ENCODE results near the gene VEZT.

VEZT gene

GRCh38 chr12:95318071-95318545 lies 100.5 kb downstream of the VEZT start:
- Histone ChIP-seq H3K79me2 (ENCODE audit: control insufficient read depth, insufficient read depth, low read length, poor library complexity) (no peaks in the 10 kb centered on the region), H3K36me3 (ENCODE audit: control insufficient read depth in 1 of 2, insufficient read depth in 2 of 2, low read length in 2 of 2) (no peaks in the 10 kb centered on the region), H4K8ac (ENCODE audit: low read depth, low read length) (no peak overlapping the region), H3K27me3 (ENCODE audit: insufficient read depth, low read length) (no peaks in the 10 kb centered on the region), H3K4me2 (ENCODE audit: low read length) (no peak overlapping the region), H4K12ac (ENCODE audit: low read depth, low read length) (no peak overlapping the region), H3K9ac (ENCODE audit: low read length) (no peak overlapping the region), H3K27ac (ENCODE audit: low read depth, low read length) (no peak overlapping the region), H3K14ac (ENCODE audit: low read length) (no peak overlapping the region), H3K4me1 (ENCODE audit: control insufficient read depth in 1 of 2, insufficient read depth in 2 of 2, low read length in 2 of 2) (no peaks in the 10 kb centered on the region), H2BK120ac (ENCODE audit: insufficient read depth, low read length, poor library complexity) (no peak overlapping the region), H3K79me1 (ENCODE audit: low read length) (no peaks in the 10 kb centered on the region), H3K9me3 (ENCODE audit: insufficient read depth, low read depth, low read length) (no peaks in the 10 kb centered on the region), H2BK12ac (ENCODE audit: low read length) (no peak overlapping the region), H3K4ac (ENCODE audit: low read depth, low read length) (no peak overlapping the region), H2AFZ (ENCODE audit: insufficient read depth, low read length, poor library complexity) (no peak overlapping the region), H3K18ac (ENCODE audit: low read length) (no peak overlapping the region), H2BK5ac (ENCODE audit: low read depth, low read length, poor library complexity) (no peak overlapping the region), H2AK5ac (ENCODE audit: low read length) (no peak overlapping the region), H3K4me3 (ENCODE audit: low read depth, low read length) (no peak overlapping the region), H4K91ac (ENCODE audit: low read depth, low read length) (no peak overlapping the region), H3K23ac (ENCODE audit: low read length) (no peak overlapping the region)
- DNase-seq, result peak; percentile 22 to 81
- WGBS (ENCODE audit: extremely low coverage, insufficient coverage, insufficient read length), result no CpG with 5 or more reads among the region's 2 CpGs

GRCh38 chr12:95319694-95320331 lies 102.2 kb downstream of the VEZT start:
- Histone ChIP-seq H3K14ac (ENCODE audit: low read length) (no peak overlapping the region), H2AFZ (ENCODE audit: insufficient read depth, low read length, poor library complexity) (no peak overlapping the region), H3K79me2 (ENCODE audit: control insufficient read depth, insufficient read depth, low read length, poor library complexity) (no peaks in the 10 kb centered on the region), H3K27ac (ENCODE audit: low read depth, low read length) (no peak overlapping the region), H3K9ac (ENCODE audit: low read length) (no peak overlapping the region), H3K9me3 (ENCODE audit: insufficient read depth, low read depth, low read length) (no peaks in the 10 kb centered on the region), H3K27me3 (ENCODE audit: insufficient read depth, low read length) (no peaks in the 10 kb centered on the region), H3K23ac (ENCODE audit: low read length) (no peak overlapping the region), H2BK120ac (ENCODE audit: insufficient read depth, low read length, poor library complexity) (no peak overlapping the region), H2AK5ac (ENCODE audit: low read length) (no peak overlapping the region), H3K79me1 (ENCODE audit: low read length) (no peaks in the 10 kb centered on the region), H3K4me3 (ENCODE audit: low read depth, low read length) (no peak overlapping the region), H3K18ac (ENCODE audit: low read length) (no peak overlapping the region), H3K4ac (ENCODE audit: low read depth, low read length) (no peak overlapping the region), H2BK12ac (ENCODE audit: low read length) (no peak overlapping the region), H3K4me2 (ENCODE audit: low read length) (no peak overlapping the region), H4K12ac (ENCODE audit: low read depth, low read length) (no peak overlapping the region), H4K8ac (ENCODE audit: low read depth, low read length) (no peak overlapping the region), H3K36me3 (ENCODE audit: control insufficient read depth in 1 of 2, insufficient read depth in 2 of 2, low read length in 2 of 2) (no peaks in the 10 kb centered on the region), H2BK5ac (ENCODE audit: low read depth, low read length, poor library complexity) (no peak overlapping the region), H4K91ac (ENCODE audit: low read depth, low read length) (no peak overlapping the region), H3K4me1 (ENCODE audit: control insufficient read depth in 1 of 2, insufficient read depth in 2 of 2, low read length in 2 of 2) (no peaks in the 10 kb centered on the region)
- no CpG with 5 or more reads among the region's 1 CpG for WGBS (ENCODE audit: extremely low coverage, insufficient coverage, insufficient read length)
- peak in 1 of 2 donors; percentile 77 for DNase-seq

GRCh38 chr12:95321516-95322246 lies 104.1 kb downstream of the VEZT start:
- H4K8ac ChIP-seq (ENCODE audit: low read depth, low read length), result no peak overlapping the region
- no peak overlapping the region for H2BK12ac ChIP-seq (ENCODE audit: low read length)
- no peak overlapping the region for H4K12ac ChIP-seq (ENCODE audit: low read depth, low read length)
- no peak overlapping the region for H2AK5ac ChIP-seq (ENCODE audit: low read length)
- H4K91ac ChIP-seq (ENCODE audit: low read depth, low read length), result no peak overlapping the region
- H3K14ac ChIP-seq (ENCODE audit: low read length), result no peak overlapping the region
- no peaks in the 10 kb centered on the region for H3K9me3 ChIP-seq (ENCODE audit: insufficient read depth, low read depth, low read length)
- no peaks in the 10 kb centered on the region for H3K4me1 ChIP-seq (ENCODE audit: control insufficient read depth in 1 of 2, insufficient read depth in 2 of 2, low read length in 2 of 2)
- no peaks in the 10 kb centered on the region for H3K27me3 ChIP-seq (ENCODE audit: insufficient read depth, low read length)
- H3K4me3 ChIP-seq (ENCODE audit: low read depth, low read length), result no peak overlapping the region
- no peak overlapping the region for H3K23ac ChIP-seq (ENCODE audit: low read length)
- no peaks in the 10 kb centered on the region for H3K36me3 ChIP-seq (ENCODE audit: control insufficient read depth in 1 of 2, insufficient read depth in 2 of 2, low read length in 2 of 2)
- no peak for DNase-seq
- H3K18ac ChIP-seq (ENCODE audit: low read length), result no peak overlapping the region
- WGBS (ENCODE audit: extremely low coverage, insufficient coverage, insufficient read length), result no CpG with 5 or more reads among the region's 3 CpGs
- H2BK5ac ChIP-seq (ENCODE audit: low read depth, low read length, poor library complexity), result no peak overlapping the region
- no peak overlapping the region for H3K4me2 ChIP-seq (ENCODE audit: low read length)
- no peak overlapping the region for H3K9ac ChIP-seq (ENCODE audit: low read length)
- no peak overlapping the region for H2AFZ ChIP-seq (ENCODE audit: insufficient read depth, low read length, poor library complexity)
- H3K27ac ChIP-seq (ENCODE audit: low read depth, low read length), result no peak overlapping the region
- no peaks in the 10 kb centered on the region for H3K79me1 ChIP-seq (ENCODE audit: low read length)
- H3K79me2 ChIP-seq (ENCODE audit: control insufficient read depth, insufficient read depth, low read length, poor library complexity), result no peaks in the 10 kb centered on the region
- no peak overlapping the region for H2BK120ac ChIP-seq (ENCODE audit: insufficient read depth, low read length, poor library complexity)
- no peak overlapping the region for H3K4ac ChIP-seq (ENCODE audit: low read depth, low read length)

GRCh38 chr12:95322326-95322725 lies 104.7 kb downstream of the VEZT start:
- H3K27me3 ChIP-seq (ENCODE audit: insufficient read depth, low read length), result no peaks in the 10 kb centered on the region
- H3K4me2 ChIP-seq (ENCODE audit: low read length), result no peak overlapping the region
- no peak overlapping the region for H2BK5ac ChIP-seq (ENCODE audit: low read depth, low read length, poor library complexity)
- H3K36me3 ChIP-seq (ENCODE audit: control insufficient read depth in 1 of 2, insufficient read depth in 2 of 2, low read length in 2 of 2), result no peaks in the 10 kb centered on the region
- H4K91ac ChIP-seq (ENCODE audit: low read depth, low read length), result no peak overlapping the region
- no peak overlapping the region for H3K23ac ChIP-seq (ENCODE audit: low read length)
- H3K4ac ChIP-seq (ENCODE audit: low read depth, low read length), result no peak overlapping the region
- no peak overlapping the region for H3K4me3 ChIP-seq (ENCODE audit: low read depth, low read length)
- H3K4me1 ChIP-seq (ENCODE audit: control insufficient read depth in 1 of 2, insufficient read depth in 2 of 2, low read length in 2 of 2), result no peaks in the 10 kb centered on the region
- no peak overlapping the region for H3K14ac ChIP-seq (ENCODE audit: low read length)
- no peaks in the 10 kb centered on the region for H3K79me1 ChIP-seq (ENCODE audit: low read length)
- H2BK12ac ChIP-seq (ENCODE audit: low read length), result no peak overlapping the region
- no peak overlapping the region for H2AK5ac ChIP-seq (ENCODE audit: low read length)
- no peak for DNase-seq
- no peaks in the 10 kb centered on the region for H3K9me3 ChIP-seq (ENCODE audit: insufficient read depth, low read depth, low read length)
- H2BK120ac ChIP-seq (ENCODE audit: insufficient read depth, low read length, poor library complexity), result no peak overlapping the region
- H2AFZ ChIP-seq (ENCODE audit: insufficient read depth, low read length, poor library complexity), result no peak overlapping the region
- no peak overlapping the region for H3K18ac ChIP-seq (ENCODE audit: low read length)
- no peak overlapping the region for H4K8ac ChIP-seq (ENCODE audit: low read depth, low read length)
- H3K79me2 ChIP-seq (ENCODE audit: control insufficient read depth, insufficient read depth, low read length, poor library complexity), result no peaks in the 10 kb centered on the region
- WGBS (ENCODE audit: extremely low coverage, insufficient coverage, insufficient read length), result no CpG with 5 or more reads among the region's 4 CpGs
- H4K12ac ChIP-seq (ENCODE audit: low read depth, low read length), result no peak overlapping the region
- no peak overlapping the region for H3K9ac ChIP-seq (ENCODE audit: low read length)
- H3K27ac ChIP-seq (ENCODE audit: low read depth, low read length), result no peak overlapping the region
